Thoracic aorta (tissue), 2 donors: ENCODE results near the gene YBX3. TPM values are rescaled to one million over a fixed set of nuclear protein-coding genes. Genes with fewer than 3 reads are reported as not detected.

Experiments used
- ATAC-seq: fragments of 150-250 bp; one replicate; pipeline ENCODE4 v1.8.0; 2017; ENCODE audit warnings: low read depth; ENCODE audit not compliant: insufficient number of reproducible peaks, low FRiP score
- DNase-seq: peaks from one replicate; pipeline ENCODE4 v3.0.0-alpha.2; 2020; ENCODE audit warnings: low spot score
- H3K27ac ChIP-seq, 2 donors: fragments of 200-600 bp; sonication (generic); 1 replicate in 1 of 2; 2 replicates in 1 of 2; pipeline ENCODE4 v1.5.1; 2016; ENCODE audit warnings: mild to moderate bottlenecking in 2 of 2, moderate library complexity in 2 of 2
- H3K27me3 ChIP-seq: fragments of 200-600 bp; sonication (generic); replicated peaks from 2 replicates; pipeline ENCODE4 v1.6.0; 2016; ENCODE audit warnings: mild to moderate bottlenecking; ENCODE audit not compliant: insufficient read depth
- H3K36me3 ChIP-seq: fragments of 200-600 bp; sonication (generic); one replicate; pipeline ENCODE4 v1.5.1; 2016
- H3K4me1 ChIP-seq, 2 donors: fragments of 200-600 bp; sonication (generic); 1 replicate in 1 of 2; 2 replicates in 1 of 2; pipeline versions ENCODE4 v1.5.1 to v1.6.0; 2016; ENCODE audit warnings: low read depth in 2 of 2, mild to moderate bottlenecking in 1 of 2; ENCODE audit not compliant: control insufficient read depth in 1 of 2
- H3K4me3 ChIP-seq: fragments of 200-600 bp; sonication (generic); 2 replicates; pipeline ENCODE4 v1.5.1; 2016; ENCODE audit warnings: mild to moderate bottlenecking
- H3K9me3 ChIP-seq: fragments of 200-600 bp; sonication (generic); 2 replicates; pipeline ENCODE4 v1.5.1; 2016
- CTCF ChIP-seq: fragments of 200-600 bp; sonication (generic); IDR thresholded peaks from one replicate; pipeline ENCODE4 v1.5.1; 2019; ENCODE audit warnings: antibody characterized with exemption
- total RNA-seq, 2 donors: library from RNA; depleted of rRNA; stranded (reverse); fragments of >200 nt; gene quantifications; one replicate each; pipeline versions ENCODE4 v1.1.0 to v1.2.3, GENCODE V29; 2016

Gene YBX3
- total RNA-seq, 2 donors from 2014 or later, result 238 to 630 TPM

GRCh38 chr12:10667581-10667980 lies 55.5 kb downstream of the YBX3 start:
- TF ChIP-seq CTCF, result no peak
- H3K27me3 ChIP-seq, result no peaks in the 10 kb centered on the region

GRCh38 chr12:10664499-10664898 lies 58.6 kb downstream of the YBX3 start:
- H3K4me3 ChIP-seq, result no peak overlapping the region
- H3K36me3 ChIP-seq, result no peaks in the 10 kb centered on the region
- no peak for DNase-seq
- no peak for TF ChIP-seq CTCF
- H3K27ac ChIP-seq, result no peak overlapping the region
- ATAC-seq, result no peak
- no peaks in the 10 kb centered on the region for H3K27me3 ChIP-seq
- no peaks in the 10 kb centered on the region for H3K9me3 ChIP-seq
- H3K4me1 ChIP-seq, result no peaks in the 10 kb centered on the region

More at GRCh38 chr12:10667581-10667980, 55.5 kb downstream of the YBX3 start:
- Histone ChIP-seq H3K9me3 (no peaks in the 10 kb centered on the region), H3K4me3 (no peak overlapping the region), H3K4me1 (no peaks in the 10 kb centered on the region), H3K36me3 (no peaks in the 10 kb centered on the region), H3K27ac (no peak overlapping the region)
- no peak for DNase-seq
- no peak for ATAC-seq

- Histone ChIP-seq H3K27me3 (no peaks in the 10 kb centered on the region), H3K36me3 (no peaks in the 10 kb centered on the region), H3K4me3 (no peak overlapping the region), H3K4me1 (no peaks in the 10 kb centered on the region), H3K27ac (no peak overlapping the region), H3K9me3 (no peaks in the 10 kb centered on the region)
- TF ChIP-seq CTCF, result no peak
- no peak for ATAC-seq
- DNase-seq, result no peak
Observed at GRCh38 chr12:10663869-10664268, 59.3 kb downstream of the YBX3 start.

- no peaks in the 10 kb centered on the region for H3K4me1 ChIP-seq
- H3K27ac ChIP-seq, result no peak overlapping the region
- no peak overlapping the region for H3K4me3 ChIP-seq
- TF ChIP-seq CTCF, result no peak
- H3K36me3 ChIP-seq, result no peaks in the 10 kb centered on the region
- DNase-seq (no peak), ATAC-seq (no peak)
- no peaks in the 10 kb centered on the region for H3K27me3 ChIP-seq
- H3K9me3 ChIP-seq, result no peaks in the 10 kb centered on the region
Observed at GRCh38 chr12:10661338-10661737, 61.8 kb downstream of the YBX3 start.

- no peak for ATAC-seq
- H3K4me3 ChIP-seq, result no peak overlapping the region
- no peak for TF ChIP-seq CTCF
- H3K4me1 ChIP-seq, result no peaks in the 10 kb centered on the region
- H3K36me3 ChIP-seq, result no peaks in the 10 kb centered on the region
- no peak overlapping the region for H3K27ac ChIP-seq
- H3K27me3 ChIP-seq, result no peaks in the 10 kb centered on the region
- no peaks in the 10 kb centered on the region for H3K9me3 ChIP-seq
- no peak for DNase-seq
Observed at GRCh38 chr12:10654003-10654402, 69.1 kb downstream of the YBX3 start.
